Astrocyte of the cerebellum (primary cell): ENCODE data around the gene NTN1.
A peak's percentile ranks its signal among the peaks of the same experiment; 100 is the strongest.

Experiments used
- DNase-seq: peaks from one replicate; pipeline ENCODE4 v3.0.0-alpha.2; 2011; ENCODE audit warnings: low read depth
- H3K4me3 ChIP-seq: 2 replicates; pipeline ENCODE4 v1.5.1; 2011; ENCODE audit warnings: mild to moderate bottlenecking, low read depth, low read length, moderate library complexity
- CTCF ChIP-seq: IDR thresholded peaks from 2 replicates; pipeline ENCODE4 v1.5.1; 2012; ENCODE audit warnings: low read length, low read depth, moderate library complexity, mild to moderate bottlenecking; ENCODE audit errors: missing control alignments
- in situ Hi-C: cut with HindIII; loops from 2 replicates; pipeline ENCODE4 v1.10.0; 2017; ENCODE audit warnings: low sequenced_read_pairs

The NTN1 gene

GRCh38 chr17:9284884-9285283 is 263.6 kb downstream of the NTN1 start:
- no peak for DNase-seq
- no peak for TF ChIP-seq CTCF
- no peak overlapping the region for H3K4me3 ChIP-seq
- in situ Hi-C loops = no loop called here

- DNase-seq = no peak
- no peak overlapping the region for H3K4me3 ChIP-seq
- in situ Hi-C loops = no loop called here
- TF ChIP-seq CTCF = no peak
These were observed 264.5 kb downstream of the NTN1 start for GRCh38 chr17:9285602-9286427.

- in situ Hi-C loops = no loop called here
- no peak for DNase-seq
- no peak for TF ChIP-seq CTCF
- H3K4me3 ChIP-seq = no peak overlapping the region
These were observed 265.1 kb downstream of the NTN1 start for GRCh38 chr17:9286434-9286833.

GRCh38 chr17:9287306-9287705 is 266.0 kb downstream of the NTN1 start:
- TF ChIP-seq CTCF = no peak
- no peak for DNase-seq
- no peak overlapping the region for H3K4me3 ChIP-seq
- in situ Hi-C loops = no loop called here

GRCh38 chr17:9290226-9290613 is 268.9 kb downstream of the NTN1 start:
- no peak for DNase-seq
- no peak overlapping the region for H3K4me3 ChIP-seq
- in situ Hi-C loops = no loop called here
- no peak for TF ChIP-seq CTCF

- TF ChIP-seq CTCF = peak; percentile 67
- H3K4me3 ChIP-seq = no peak overlapping the region
- in situ Hi-C loops = no loop called here
- DNase-seq = peak; percentile 2
These were observed 270.7 kb downstream of the NTN1 start for GRCh38 chr17:9291912-9292560.
